Gastroesophageal sphincter (tissue), 3 donors: ENCODE data around the gene KIF18A.

ENCODE experiments used
- CTCF ChIP-seq, 4 experiments: fragments of 200-600 bp in 2 of 4; fragments of 450-650 bp in 2 of 4; sonication (generic) in 1 of 4; IDR thresholded peaks; one replicate each; pipeline ENCODE4 v1.5.1; 2017 to 2019; ENCODE audit warnings: antibody characterized with exemption in 4 of 4, mild to moderate bottlenecking in 2 of 4, moderate library complexity in 2 of 4
- EP300 ChIP-seq: sonication (generic); formaldehyde crosslinking; IDR thresholded peaks from one replicate; pipeline ENCODE4 v1.6.1; 2017; ENCODE audit warnings: antibody characterized with exemption, mild to moderate bottlenecking
- POLR2AphosphoS5 ChIP-seq: sonication (generic); formaldehyde crosslinking; IDR thresholded peaks from one replicate; pipeline ENCODE4 v1.6.1; 2017; ENCODE audit warnings: antibody characterized with exemption

- TF ChIP-seq EP300: no peak
- no peak for TF ChIP-seq CTCF (IDR thresholded peaks at IDR 0.05)
- no peak for TF ChIP-seq POLR2AphosphoS5
Measured at GRCh38 chr11:28086569-28086968, 21.4 kb downstream of the KIF18A start.
